Inferior parietal cortex (tissue), 1 donor: ENCODE measurements around the gene CCNI.
A peak's percentile ranks its signal among the peaks of the same experiment; 100 is the strongest.
"Not testable (repeated sequence)": the region's sequence is repeated elsewhere in the genome, so short reads cannot be mapped to it uniquely, and the experiment has no call there.

Experiments used
- DNase-seq: peaks from one replicate; pipeline ENCODE4 v3.0.0-alpha.2; 2016; ENCODE audit errors: extremely low spot score

Gene CCNI, protein sequence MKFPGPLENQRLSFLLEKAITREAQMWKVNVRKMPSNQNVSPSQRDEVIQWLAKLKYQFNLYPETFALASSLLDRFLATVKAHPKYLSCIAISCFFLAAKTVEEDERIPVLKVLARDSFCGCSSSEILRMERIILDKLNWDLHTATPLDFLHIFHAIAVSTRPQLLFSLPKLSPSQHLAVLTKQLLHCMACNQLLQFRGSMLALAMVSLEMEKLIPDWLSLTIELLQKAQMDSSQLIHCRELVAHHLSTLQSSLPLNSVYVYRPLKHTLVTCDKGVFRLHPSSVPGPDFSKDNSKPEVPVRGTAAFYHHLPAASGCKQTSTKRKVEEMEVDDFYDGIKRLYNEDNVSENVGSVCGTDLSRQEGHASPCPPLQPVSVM

GRCh38 chr4:77075869-77076799 lies at the start of gene CCNI:
CCNI (minus strand) TSS chr4:77075989; CDS start chr4:77066362, 9,627 bp downstream.
- peak; percentile 95 for DNase-seq

- no peak for DNase-seq
Measured at GRCh38 chr4:77124576-77124975, 48.8 kb upstream of the CCNI start.

DNA sequence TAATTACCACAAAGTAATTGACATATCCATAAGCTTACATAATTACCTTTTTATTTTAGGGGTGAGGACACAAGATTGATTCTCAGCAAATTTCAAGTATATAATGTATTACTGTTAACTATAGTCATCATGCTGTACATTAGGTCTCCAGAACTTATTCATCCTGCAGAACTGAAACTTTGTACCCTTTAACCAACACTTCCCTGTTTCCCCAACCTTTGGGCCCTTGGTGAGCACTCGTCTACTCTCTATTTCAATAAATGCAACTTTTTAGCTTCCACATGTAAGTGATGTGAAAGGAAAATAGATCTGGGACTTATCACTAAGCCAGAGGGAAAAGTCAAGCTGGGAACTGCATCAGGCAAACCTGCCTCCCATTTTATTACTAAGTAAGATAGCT lies 47.6 kb upstream of the CCNI start:
- DNase-seq = no peak

DNA sequence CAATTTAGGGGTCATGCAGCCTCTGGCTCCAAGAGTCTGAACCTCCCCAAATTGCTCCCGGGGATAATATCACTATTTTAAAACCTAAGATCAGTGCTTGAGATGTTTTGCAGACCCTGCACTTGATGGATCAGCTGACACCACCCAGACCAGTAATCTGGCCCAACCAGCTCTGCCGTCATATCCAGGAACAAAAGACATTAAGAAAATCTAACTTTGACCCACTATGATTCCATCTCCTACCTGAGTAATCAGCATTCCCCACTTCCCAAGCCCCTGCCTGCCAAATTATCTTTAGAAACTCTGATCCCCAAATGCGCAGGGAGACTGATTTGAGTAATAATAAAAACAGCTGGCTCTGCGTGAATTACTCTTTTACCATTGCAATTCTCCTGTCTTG lies 46.9 kb upstream of the CCNI start:
- no peak for DNase-seq

DNA sequence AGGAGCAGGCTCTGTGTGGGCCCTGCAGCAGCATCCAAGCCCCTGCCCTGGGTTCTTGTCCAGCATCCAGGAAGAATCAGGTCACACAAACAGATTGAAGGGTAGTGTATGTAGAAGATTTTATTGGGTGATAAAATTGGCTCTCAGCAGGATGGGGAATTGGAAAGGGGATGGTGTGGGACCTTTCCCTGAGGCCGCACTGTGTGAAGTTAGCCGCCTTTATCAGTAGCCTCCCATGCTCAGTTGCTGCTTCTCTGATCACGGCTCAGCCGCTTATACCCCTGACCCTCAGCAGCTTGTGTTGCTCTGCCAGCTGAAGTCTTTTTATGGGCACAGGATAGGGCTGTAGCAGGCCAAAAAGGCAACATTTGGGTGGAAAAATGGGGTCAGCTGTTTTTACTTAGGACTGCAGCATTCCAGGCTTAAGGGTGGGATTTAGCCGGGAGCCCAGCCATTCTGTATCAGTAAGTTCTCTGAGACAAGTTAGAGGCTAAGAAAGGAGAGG lies 46.0 kb upstream of the CCNI start:
- DNase-seq = no peak

GRCh38 chr4:77120886-77121508 lies 45.2 kb upstream of the CCNI start:
- DNase-seq = no peak

DNA sequence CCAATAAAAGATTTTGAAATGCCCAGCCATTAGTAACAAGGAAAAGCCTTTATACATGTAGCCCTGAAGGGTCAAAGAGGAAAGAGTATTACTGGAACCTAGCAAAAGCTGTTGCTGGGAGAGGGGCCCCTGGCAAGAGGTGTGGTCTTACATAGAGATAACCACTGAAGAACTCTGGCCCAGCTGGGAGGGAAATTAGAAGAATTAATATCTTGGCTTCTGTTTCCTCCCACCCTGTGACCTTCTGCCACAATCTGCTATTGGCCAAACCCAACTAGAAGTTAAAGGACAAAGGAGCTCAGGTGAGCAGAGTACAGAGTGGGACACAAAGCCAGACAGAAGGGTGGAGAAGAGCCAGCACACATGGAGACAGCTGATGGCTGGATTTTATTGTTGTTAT lies 41.9 kb upstream of the CCNI start:
- no peak for DNase-seq

DNA sequence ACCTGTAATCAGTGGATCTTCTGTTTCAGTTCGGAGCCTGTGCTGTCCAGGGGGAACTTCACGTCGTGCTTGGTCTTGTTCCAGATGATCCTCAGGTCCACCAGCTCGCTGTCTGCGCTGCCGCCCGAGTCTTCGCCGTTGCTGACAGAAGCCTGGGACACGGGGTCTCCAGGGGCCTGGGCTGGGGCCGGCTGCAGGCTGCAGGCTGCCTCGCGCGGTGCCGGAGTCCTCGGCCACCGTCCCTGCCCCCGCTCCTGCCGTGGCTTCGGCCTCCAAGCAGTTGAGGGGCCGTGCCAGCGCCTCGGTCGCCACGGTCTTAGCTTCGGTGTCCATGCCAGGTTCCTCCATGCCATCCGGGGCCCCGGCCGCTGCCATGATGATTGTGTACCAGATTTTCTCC lies 37.3 kb upstream of the CCNI start:
- no peak for DNase-seq

- DNase-seq = no peak
Measured at GRCh38 chr4:77110730-77111129, 34.9 kb upstream of the CCNI start.

DNA sequence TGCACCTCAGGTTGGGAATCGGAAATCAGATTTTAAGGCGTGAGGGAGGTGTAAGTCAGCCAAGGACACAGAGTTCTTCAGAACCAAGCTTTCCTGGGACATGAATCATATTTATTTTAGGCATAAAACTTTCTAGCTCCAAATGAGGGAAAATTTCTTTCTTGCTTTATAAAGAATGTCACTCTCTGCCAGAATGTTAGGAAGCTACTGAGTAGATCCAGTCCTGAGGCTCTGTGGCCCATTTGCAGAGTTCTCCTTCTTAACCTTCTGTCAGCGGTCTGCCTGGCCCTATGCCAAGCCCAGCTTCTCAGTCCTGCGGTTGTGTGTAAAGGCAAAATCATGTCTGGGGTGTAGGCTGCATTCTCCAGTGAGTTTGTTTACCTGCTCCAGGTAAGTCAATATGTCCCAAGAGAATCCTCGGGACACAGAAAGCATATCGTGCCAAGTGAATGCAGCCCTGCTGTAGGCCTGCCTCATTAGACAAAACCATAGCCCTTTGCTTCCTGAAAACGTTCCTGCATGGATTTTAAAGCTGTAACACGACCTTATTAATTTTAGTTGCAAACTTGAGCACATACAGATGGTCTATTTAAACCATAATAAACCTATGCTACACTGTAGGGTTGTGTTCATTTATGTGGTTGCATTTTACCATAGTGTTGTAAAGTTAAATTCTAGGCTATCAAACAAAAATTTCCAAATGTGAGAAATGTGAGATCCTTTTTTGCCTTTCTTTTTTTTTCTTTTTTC lies 29.2 kb upstream of the CCNI start:
- DNase-seq = peak; percentile 28

DNA sequence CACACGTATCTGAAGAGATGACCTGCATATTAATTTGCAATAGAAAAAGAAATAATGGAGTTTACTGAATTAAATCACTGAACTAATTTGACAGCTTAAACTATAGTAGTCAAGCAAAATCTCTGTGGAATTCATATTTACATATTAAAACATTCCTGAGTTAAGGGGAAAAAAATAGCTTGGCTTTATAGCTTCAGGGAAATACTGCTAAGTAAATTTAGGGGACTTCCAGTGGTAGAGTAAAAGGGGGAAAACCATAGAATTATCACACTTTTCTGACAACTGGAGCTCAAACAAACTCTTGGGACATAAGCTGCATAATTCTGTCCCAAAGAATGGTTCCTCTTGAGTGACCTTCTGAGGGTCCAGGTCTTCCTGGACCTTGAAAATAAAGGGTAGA lies 28.6 kb upstream of the CCNI start:
- DNase-seq = no peak

- no peak for DNase-seq
Measured at GRCh38 chr4:77100234-77100633, 24.4 kb upstream of the CCNI start.

GRCh38 chr4:77097611-77098010 lies 21.8 kb upstream of the CCNI start:
- DNase-seq = no peak

DNA sequence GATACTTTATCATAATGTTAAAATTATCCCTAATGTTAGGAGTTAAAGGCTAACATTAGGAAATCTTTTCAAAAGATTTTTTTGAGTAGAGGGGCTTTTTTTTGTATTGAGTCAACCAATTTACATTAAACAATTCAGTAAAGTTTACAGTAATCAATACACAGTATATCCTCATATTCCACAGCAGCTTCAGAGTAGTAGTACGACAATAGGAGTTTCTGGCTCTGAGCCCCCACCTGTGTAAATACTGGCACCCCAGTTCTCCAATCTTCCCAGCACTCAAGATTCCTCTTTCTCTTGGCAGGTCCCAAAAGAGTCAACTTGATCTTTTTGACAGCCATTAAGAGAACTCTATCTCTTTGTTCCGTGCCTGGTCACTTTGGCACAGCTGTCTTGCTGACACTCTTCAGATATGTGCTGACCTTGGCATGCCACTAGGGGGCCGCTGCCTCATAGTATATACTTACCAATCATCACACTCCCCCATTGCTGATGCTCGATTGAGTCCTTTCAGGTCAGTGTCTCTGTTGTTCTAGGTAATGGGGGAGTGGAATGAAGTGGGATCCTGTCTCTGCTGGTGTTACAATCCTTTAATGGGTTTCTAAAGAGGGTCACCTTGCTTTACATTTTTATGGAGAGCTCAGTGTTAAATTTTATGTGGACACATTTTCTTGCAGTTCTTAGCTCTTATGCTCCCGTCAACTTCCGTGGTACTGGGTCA lies 19.5 kb upstream of the CCNI start:
- DNase-seq = peak; percentile 72

DNA sequence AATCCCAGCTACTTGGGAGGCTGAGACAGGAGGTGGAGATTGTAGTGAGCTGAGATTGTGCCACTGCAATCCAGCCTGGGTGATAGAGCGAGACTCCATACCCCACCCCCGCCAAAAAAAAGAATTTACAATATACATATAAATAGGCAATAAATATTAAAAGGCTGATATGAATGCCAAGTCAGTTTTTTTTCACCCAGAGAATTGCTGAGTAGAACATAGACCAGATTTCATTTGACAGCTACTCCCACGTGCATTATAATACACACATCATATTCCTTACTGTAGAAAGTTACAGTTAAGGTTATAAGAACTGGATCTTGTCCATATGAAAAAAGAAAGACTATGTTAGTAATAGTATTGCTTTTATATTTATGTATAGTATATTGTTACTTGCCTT lies 18.7 kb upstream of the CCNI start:
- no peak for DNase-seq

DNA sequence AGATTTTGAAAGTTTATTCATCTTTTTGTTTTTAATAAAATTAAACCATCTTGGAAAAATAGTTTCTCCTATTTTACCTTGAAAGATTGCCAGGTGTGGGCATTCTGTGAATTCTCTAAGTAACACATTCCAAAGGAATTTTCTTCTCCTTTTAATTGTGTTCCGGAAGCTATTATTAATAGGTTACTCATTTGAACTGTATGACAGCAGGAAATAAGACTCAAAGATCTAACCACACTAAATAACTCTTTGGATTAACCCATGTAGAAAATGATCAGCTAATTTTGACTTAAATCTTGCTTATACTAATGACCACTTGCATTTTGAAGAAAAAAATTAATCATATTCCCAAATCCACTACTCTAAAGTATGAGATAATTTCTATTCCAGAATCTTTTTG lies 17.6 kb upstream of the CCNI start:
- no peak for DNase-seq

GRCh38 chr4:77092975-77093374 lies 17.2 kb upstream of the CCNI start:
- no peak for DNase-seq

- DNase-seq = no peak
Measured at GRCh38 chr4:77089866-77090265, 14.1 kb upstream of the CCNI start.

DNA sequence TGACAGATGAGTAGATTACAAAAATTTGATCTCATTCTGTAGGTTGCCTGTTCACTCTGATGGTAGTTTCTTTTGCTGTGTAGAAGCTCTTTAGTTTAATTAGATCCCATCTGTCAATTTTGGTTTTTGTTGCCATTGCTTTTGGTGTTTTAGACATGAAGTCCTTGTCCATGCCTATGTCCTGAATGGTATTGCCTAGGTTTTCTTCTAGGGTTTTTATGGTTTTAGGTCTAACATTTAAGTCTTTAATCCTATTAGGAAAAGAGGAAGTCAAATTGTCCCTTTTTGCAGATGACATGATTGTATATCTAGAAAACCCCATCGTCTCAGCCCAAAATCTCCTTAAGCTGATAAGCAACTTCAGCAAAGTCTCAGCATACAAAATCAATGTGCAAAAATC lies 11.2 kb upstream of the CCNI start:
- DNase-seq = not testable (repeated sequence)

DNA sequence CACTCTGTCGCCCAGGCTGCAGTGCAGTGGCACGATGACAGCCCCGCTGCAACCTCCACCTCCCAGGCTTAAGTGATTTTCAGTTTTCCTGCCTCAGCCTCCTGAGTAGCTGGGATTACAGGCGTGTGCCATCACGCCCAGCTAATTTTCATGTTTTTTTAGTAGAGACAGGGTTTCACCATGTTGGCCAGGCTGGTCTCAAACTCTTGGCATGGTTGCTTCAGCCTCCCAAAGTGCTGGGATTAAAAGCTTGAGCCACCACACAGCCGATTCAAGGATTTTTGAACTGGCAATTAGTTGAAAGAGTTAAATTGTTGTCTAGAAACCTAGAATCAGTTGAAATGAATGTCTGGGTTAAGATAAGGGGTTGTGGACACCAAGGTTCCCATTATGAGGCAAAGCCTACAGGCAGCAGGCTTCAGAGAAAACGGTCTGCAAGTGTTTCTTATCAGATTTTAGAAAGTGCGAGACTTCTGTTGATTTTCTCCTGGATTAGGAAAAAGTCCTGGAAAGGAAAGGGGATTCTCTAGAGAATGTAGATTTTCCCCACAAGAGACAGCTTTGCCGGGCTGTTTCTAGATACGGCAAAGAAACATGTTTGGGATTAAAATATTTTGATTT lies 8.3 kb upstream of the CCNI start:
- no peak for DNase-seq
